OCI-LY7 (cell line): ENCODE measurements around the gene MVD. TPM values are rescaled to one million over a fixed set of nuclear protein-coding genes. Genes with fewer than 3 reads are reported as not detected.
"Not testable (repeated sequence)": the region's sequence is repeated elsewhere in the genome, so short reads cannot be mapped to it uniquely, and the experiment has no call there.

Source experiments
- BruUV-seq: library from RNA; stranded (reverse); fragments of 400-500 nt; replicated peaks from 2 replicates; lab custom pipeline; 2021; lab: Mats Ljungman, UMichigan
- CTCF ChIA-PET: fragments of 300-600 bp; sonication (Branson Sonifier 250); formaldehyde crosslinking; loops from one replicate; lab custom pipeline; 2022; ENCODE audit warnings: antibody characterized with exemption; ENCODE audit not compliant: unreplicated experiment; lab: Charles Lee
- POLR2A ChIA-PET: fragments of 300-600 bp; sonication (Branson Sonifier 250); formaldehyde crosslinking; loops from one replicate; lab custom pipeline; 2022; ENCODE audit warnings: antibody characterized with exemption; lab: Charles Lee
- DNase-seq: peaks from one replicate; pipeline ENCODE4 v3.0.0-alpha.2; 2015; ENCODE audit warnings: low spot score
- H2AFZ ChIP-seq: fragments of 200-600 bp; sonication (generic), shearing (Covaris generic); 2 replicates; pipeline ENCODE4 v1.6.1; 2014; ENCODE audit warnings: mild to moderate bottlenecking, antibody characterized with exemption, low read length, moderate library complexity
- H3K27ac ChIP-seq: fragments of 200-600 bp; sonication (generic); 2 replicates; pipeline ENCODE4 v1.5.1; 2014; ENCODE audit warnings: mixed run types, low read depth, mild to moderate bottlenecking, moderate library complexity, low read length, inconsistent platforms; ENCODE audit not compliant: poor library complexity, severe bottlenecking
- H3K36me3 ChIP-seq: fragments of 200-600 bp; sonication (generic); 2 replicates; pipeline ENCODE4 v1.6.1; 2014; ENCODE audit warnings: mild to moderate bottlenecking, antibody characterized with exemption, low read length, moderate library complexity, mixed read lengths; ENCODE audit not compliant: insufficient read depth
- H3K4me1 ChIP-seq: fragments of 200-600 bp; sonication (generic); 2 replicates; pipeline ENCODE4 v1.5.1; 2014; ENCODE audit warnings: mild to moderate bottlenecking, low read length; ENCODE audit not compliant: insufficient read depth, poor library complexity, severe bottlenecking
- H3K4me2 ChIP-seq: fragments of 200-600 bp; sonication (generic); 2 replicates; pipeline ENCODE4 v1.6.1; 2014; ENCODE audit warnings: mild to moderate bottlenecking, low read length
- H3K4me3 ChIP-seq: fragments of 200-600 bp; sonication (generic); 2 replicates; pipeline ENCODE4 v1.5.1; 2014; ENCODE audit warnings: mild to moderate bottlenecking, low read depth, low read length; ENCODE audit not compliant: poor library complexity, severe bottlenecking
- H3K79me2 ChIP-seq: fragments of 200-600 bp; sonication (generic); 2 replicates; pipeline ENCODE4 v1.6.1; 2016; ENCODE audit warnings: low read depth, mild to moderate bottlenecking, low read length, moderate library complexity, mixed read lengths; ENCODE audit not compliant: insufficient read depth
- H3K9me2 ChIP-seq: fragments of 200-600 bp; sonication (generic); 2 replicates; pipeline ENCODE4 v1.6.1; 2016; ENCODE audit warnings: mild to moderate bottlenecking, low read length, mixed read lengths; ENCODE audit not compliant: insufficient read depth
- H3K9me3 ChIP-seq: fragments of 200-600 bp; sonication (generic); 2 replicates; pipeline ENCODE4 v1.6.1; 2014; ENCODE audit warnings: mild to moderate bottlenecking, mixed run types, low read length, mixed read lengths
- H4K20me1 ChIP-seq: fragments of 200-600 bp; sonication (generic); 2 replicates; pipeline ENCODE4 v1.6.1; 2014; ENCODE audit warnings: mild to moderate bottlenecking, antibody characterized with exemption, low read length, moderate library complexity, mixed read lengths; ENCODE audit not compliant: insufficient read depth
- EZH2phosphoT487 ChIP-seq: fragments of 200-600 bp; sonication (generic); IDR thresholded peaks from 2 replicates; pipeline ENCODE4 v1.6.1; 2018; ENCODE audit warnings: low read depth, borderline replicate concordance, mild to moderate bottlenecking, mixed run types, antibody characterized with exemption, low read length, moderate library complexity, mixed read lengths
- intact Hi-C: fragments of 100-400 bp; cut with micrococcal nuclease; formaldehyde crosslinking; loops from one replicate; pipeline ENCODE4 v1.10.0; 2022; ENCODE audit not compliant: unreplicated experiment
- total RNA-seq, 2 experiments: library from RNA; depleted of rRNA in 1 of 2; stranded (reverse); fragments of >200 nt in 1 of 2; shearing (Covaris generic) in 1 of 2; gene quantifications; 2 replicates each; pipeline ENCODE4 v1.2.3, GENCODE V29; 2014 to 2022
- TF ChIP-seq, protein P1 (sequence below): fragments of 200-600 bp; sonication (generic); conservative IDR thresholded peaks from 2 replicates; pipeline ENCODE4 v1.5.1; 2014; ENCODE audit warnings: mild to moderate bottlenecking, antibody characterized with exemption, low read length, moderate library complexity, mixed read lengths

The MVD gene
- total RNA-seq, 2 experiments from 2014 or later: 65.6 to 158 TPM

DNA sequence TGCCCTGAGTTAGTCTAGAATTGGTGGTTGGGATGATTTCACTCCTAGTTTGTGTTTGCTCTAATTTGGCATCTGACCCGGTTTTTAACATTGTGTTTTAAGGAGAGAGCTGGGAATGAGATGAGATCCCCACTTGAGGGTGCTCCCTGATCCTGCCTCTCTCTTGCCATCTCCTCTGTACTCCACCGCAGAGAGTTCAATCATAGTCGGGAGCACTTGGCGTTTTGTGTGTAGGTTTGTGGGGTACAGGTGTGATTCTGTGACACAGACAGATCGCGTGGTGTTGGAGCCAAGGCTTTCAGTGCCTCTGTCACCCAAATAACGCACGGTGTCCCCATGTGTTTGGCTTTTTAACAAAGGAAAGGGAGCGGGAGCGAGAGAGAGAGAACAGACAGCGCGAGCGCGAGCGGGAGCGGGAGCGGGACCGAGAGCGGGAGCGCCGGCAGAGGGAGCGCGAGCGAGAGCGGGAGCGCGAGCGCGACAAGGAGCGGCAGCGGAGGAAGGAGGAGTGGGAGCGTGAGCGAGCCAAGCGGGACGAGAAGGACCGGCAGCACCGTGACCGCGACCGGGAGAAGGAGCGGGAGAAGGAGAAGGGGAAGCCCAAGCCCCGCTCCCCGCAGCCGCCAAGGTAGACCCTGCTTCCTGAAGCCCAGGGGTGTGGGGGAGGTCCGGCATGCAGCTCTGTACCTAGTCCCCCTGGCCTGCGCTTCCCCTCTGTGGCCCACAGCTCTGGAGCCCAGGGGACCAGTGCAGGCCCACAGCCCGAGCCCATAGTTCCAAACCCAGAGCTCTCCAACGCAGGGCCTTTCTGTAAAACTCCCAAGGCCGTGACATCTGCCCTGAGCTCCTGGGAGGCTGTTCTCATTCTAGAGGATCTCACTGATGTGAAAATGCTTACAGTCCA lies 51.7 kb downstream of the MVD start:
- intact Hi-C loops: no loop called here
- no peak overlapping the region for H2AFZ ChIP-seq
- peaks cover 89% of the 10 kb centered on the region for H3K36me3 ChIP-seq
- no peak overlapping the region for H3K27ac ChIP-seq
- H4K20me1 ChIP-seq: no peaks in the 10 kb centered on the region
- no peaks in the 10 kb centered on the region for H3K9me3 ChIP-seq
- peaks cover 8% of the 10 kb centered on the region for H3K4me1 ChIP-seq
- no peak overlapping the region for H3K4me2 ChIP-seq
- H3K4me3 ChIP-seq: no peak overlapping the region
- H3K79me2 ChIP-seq: no peaks in the 10 kb centered on the region
- TF ChIP-seq, protein P1, sequence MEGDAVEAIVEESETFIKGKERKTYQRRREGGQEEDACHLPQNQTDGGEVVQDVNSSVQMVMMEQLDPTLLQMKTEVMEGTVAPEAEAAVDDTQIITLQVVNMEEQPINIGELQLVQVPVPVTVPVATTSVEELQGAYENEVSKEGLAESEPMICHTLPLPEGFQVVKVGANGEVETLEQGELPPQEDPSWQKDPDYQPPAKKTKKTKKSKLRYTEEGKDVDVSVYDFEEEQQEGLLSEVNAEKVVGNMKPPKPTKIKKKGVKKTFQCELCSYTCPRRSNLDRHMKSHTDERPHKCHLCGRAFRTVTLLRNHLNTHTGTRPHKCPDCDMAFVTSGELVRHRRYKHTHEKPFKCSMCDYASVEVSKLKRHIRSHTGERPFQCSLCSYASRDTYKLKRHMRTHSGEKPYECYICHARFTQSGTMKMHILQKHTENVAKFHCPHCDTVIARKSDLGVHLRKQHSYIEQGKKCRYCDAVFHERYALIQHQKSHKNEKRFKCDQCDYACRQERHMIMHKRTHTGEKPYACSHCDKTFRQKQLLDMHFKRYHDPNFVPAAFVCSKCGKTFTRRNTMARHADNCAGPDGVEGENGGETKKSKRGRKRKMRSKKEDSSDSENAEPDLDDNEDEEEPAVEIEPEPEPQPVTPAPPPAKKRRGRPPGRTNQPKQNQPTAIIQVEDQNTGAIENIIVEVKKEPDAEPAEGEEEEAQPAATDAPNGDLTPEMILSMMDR: no peak
- TF ChIP-seq EZH2phosphoT487: no peak
- BruUV-seq: no TSS peak
- DNase-seq: no peak
- CTCF ChIA-PET: no interaction called here
- no peaks in the 10 kb centered on the region for H3K9me2 ChIP-seq
- POLR2A ChIA-PET: no interaction called here

DNA sequence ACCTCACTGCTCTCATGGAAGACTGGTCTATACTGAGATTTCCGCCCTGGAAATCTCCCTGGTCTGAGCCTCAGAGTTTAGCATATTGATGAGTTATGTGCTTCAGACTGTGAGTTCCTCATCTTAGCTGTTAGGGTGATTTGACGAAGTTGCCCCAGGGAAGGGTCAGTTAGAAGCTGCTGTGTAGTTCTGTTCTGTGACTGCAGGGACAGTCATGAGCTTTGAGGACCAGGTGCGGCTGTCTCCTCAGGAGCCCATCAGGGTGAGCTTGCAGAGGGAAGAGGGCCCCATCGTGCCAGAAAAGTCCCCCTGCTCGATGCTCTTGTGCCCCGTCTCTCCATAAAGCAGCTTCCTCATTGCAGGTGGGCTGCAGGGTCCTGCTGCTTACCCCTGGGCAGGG lies 52.8 kb downstream of the MVD start:
- DNase-seq: peak; percentile 12
- H3K9me2 ChIP-seq: no peaks in the 10 kb centered on the region
- no peak for TF ChIP-seq EZH2phosphoT487
- TF ChIP-seq, protein P1: peak; percentile 44
- no peak overlapping the region for H3K4me3 ChIP-seq
- no peak overlapping the region for H3K27ac ChIP-seq
- no peaks in the 10 kb centered on the region for H3K9me3 ChIP-seq
- no peaks in the 10 kb centered on the region for H4K20me1 ChIP-seq
- H3K36me3 ChIP-seq: peaks cover 92% of the 10 kb centered on the region
- CTCF ChIA-PET: no interaction called here
- POLR2A ChIA-PET: interaction anchor here (0.6 kb wide), 1 partner anchor 73 kb away, joined by 3 read pairs; no protein-coding TSS in a partner anchor
- H2AFZ ChIP-seq: no peak overlapping the region
- BruUV-seq: no TSS peak
- peaks cover 8% of the 10 kb centered on the region for H3K4me1 ChIP-seq
- no peak overlapping the region for H3K4me2 ChIP-seq
- no peaks in the 10 kb centered on the region for H3K79me2 ChIP-seq
- intact Hi-C loops: no loop called here

DNA sequence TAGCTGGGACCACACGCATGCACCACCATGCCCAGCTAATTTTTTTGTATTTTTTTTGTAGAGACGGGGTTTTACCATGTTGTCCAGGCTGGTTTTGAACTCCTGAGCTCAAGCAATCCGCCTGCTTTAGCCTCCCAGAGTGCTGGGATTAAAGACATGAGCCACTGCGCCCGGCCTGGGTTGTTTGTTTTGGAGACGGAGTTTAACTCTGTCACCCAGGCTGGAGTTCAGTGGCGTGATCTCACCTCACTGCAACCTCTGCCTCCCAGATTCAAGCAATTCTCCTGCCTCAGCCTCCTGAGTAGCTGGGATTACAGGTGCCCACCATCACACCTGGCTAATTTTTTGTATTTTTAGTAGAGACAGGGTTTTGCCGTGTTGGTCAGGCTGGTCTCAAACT lies 53.5 kb downstream of the MVD start:
- BruUV-seq, H3K27ac ChIP-seq, H3K79me2 ChIP-seq, DNase-seq, H2AFZ ChIP-seq, H3K4me1 ChIP-seq, H4K20me1 ChIP-seq, POLR2A ChIA-PET, H3K4me2 ChIP-seq, H3K9me2 ChIP-seq, H3K4me3 ChIP-seq, intact Hi-C loops, CTCF ChIA-PET, H3K9me3 ChIP-seq: not testable (repeated sequence)
- H3K36me3 ChIP-seq: peaks cover 94% of the 10 kb centered on the region
